Measurements from ENCODE around the gene SEC61G.

Gene SEC61G

GRCh38 chr7:54758702-54759592 lies at the start of gene SEC61G:
Gene SEC61G, minus strand, starts transcription at chr7:54759211. Its CDS starts 1,623 bp downstream, at chr7:54757588.
- ATAC-seq: peak; percentile 94 to 96

- peak in 1 of 2 donors; percentile 33 for ATAC-seq
Observed at GRCh38 chr7:54802841-54803240, 43.8 kb upstream of the SEC61G start.

DNA sequence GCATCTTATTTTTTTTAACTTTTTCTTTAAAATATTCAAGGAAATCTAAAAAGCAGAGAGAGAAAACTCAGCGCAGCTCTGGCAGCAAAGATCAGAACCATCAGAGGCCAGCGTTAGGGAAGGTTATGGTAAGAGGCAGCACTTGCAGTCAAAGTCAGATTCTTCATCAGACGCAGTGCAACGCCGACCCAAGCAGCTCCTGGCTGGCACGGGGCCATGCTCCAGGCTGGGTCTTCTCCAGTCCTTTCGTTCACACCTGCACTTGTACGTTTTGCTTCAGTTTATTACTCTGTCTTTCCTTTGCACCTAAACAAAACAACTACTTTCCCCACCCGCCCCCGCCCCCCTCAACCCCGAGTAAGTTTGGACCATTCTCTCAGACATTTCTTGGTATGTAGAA lies 43.1 kb upstream of the SEC61G start:
- ATAC-seq: no peak

GRCh38 chr7:54799792-54800191 lies 40.8 kb upstream of the SEC61G start:
- ATAC-seq: no peak

GRCh38 chr7:54798530-54798929 lies 39.5 kb upstream of the SEC61G start:
- no peak for ATAC-seq

DNA sequence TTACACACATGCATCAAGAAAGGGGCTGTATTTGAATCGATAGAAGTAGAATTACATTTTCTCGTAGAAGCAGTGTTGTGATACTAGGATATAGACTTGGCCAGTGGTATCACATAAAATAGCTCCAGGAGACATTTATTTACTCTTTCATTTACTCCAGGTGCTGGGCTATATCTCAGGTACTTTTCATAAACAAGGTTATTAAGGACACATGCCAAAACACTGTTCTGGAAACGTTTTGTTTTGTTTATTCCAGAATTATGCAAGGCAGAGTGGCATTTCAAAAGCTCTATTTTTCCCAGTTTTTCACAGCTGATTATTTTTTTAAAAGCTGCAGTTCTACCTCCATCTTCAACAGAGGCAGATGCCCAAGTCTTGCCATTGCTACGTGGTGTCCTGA lies 37.8 kb upstream of the SEC61G start:
- no peak for ATAC-seq

- no peak for ATAC-seq
Observed at GRCh38 chr7:54796150-54796549, 37.1 kb upstream of the SEC61G start.

GRCh38 chr7:54792383-54792782 lies 33.4 kb upstream of the SEC61G start:
- no peak for ATAC-seq

DNA sequence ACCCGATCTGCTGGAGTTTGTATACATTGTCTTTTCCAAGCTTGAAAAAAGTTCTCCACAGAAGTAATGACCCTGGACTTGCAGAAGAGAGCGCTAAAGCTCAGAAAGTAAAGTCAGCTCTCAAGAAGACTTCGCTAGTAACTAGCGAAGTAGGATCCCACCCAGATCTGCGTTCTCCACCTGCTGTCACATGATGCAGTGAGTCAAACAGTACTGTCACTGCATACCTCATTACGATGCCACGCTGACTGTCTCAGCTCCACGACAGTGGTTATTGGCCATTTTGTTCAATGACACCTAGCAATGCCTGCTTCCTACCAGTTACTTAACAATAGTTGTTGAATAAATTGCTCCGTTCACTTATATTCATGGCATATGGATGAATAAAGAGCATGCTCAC lies 29.7 kb upstream of the SEC61G start:
- peak; percentile 73 to 85 for ATAC-seq

- ATAC-seq: no peak
Observed at GRCh38 chr7:54785261-54785660, 26.2 kb upstream of the SEC61G start.

GRCh38 chr7:54783952-54784351 lies 24.9 kb upstream of the SEC61G start:
- no peak for ATAC-seq

GRCh38 chr7:54782829-54783228 lies 23.8 kb upstream of the SEC61G start:
- no peak for ATAC-seq

GRCh38 chr7:54782314-54782713 lies 23.3 kb upstream of the SEC61G start:
- ATAC-seq: no peak

DNA sequence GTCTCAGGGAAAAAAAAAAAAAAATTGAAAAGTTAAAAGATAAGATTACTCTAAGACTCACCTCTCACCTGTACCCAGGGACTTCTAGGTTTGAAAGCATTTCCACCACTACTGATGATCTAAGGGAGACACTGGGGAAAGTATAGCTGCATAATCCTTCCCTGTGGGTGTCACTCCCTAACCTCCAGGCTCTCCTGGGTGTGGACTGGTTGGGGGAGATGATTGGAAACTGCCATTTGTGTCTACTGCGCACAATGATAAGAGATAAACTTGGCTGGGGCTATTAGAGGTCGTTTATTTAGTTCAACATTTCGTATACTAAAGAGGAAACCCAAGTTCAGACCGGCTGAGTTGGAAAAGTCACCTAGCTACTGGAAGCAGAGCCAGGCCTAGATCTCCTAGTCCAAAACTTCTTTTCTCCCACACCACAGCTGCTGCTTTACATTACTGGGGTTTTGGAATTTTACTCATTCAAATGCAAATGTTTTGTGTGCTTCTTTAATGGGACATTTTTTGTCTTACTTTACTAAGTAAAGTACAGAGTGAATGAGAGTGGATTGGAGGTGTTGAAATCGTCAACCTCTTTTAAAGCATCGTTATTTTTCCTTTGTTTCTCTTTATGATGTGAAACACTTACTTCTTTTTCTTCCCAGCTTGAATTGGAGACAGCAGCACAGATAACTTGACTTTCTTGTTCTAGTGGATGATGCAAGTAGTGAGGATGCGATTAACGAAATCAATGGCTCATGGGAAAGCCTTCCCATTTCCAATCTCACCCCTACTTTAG lies 22.3 kb upstream of the SEC61G start:
- ATAC-seq: no peak

DNA sequence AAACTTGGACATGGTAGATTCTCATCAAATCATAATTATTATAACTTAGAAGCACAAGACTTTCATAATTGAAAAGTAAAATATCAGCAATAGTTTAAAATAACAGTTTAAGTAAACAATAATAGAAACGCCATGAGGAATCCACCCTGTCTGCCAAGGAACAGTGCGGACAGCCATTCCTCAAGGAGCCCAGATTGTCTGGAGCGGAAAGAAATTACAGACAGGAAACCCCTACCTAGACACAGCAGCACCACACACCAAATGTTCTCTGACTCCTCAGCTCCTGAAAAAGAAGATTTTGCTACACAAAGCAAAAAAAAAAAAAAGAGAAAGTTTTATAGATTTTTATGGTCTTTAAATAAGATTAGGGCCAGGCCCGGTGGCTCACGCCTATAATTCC lies 21.5 kb upstream of the SEC61G start:
- no peak for ATAC-seq

GRCh38 chr7:54778696-54779540 lies 19.9 kb upstream of the SEC61G start:
- ATAC-seq: no peak

DNA sequence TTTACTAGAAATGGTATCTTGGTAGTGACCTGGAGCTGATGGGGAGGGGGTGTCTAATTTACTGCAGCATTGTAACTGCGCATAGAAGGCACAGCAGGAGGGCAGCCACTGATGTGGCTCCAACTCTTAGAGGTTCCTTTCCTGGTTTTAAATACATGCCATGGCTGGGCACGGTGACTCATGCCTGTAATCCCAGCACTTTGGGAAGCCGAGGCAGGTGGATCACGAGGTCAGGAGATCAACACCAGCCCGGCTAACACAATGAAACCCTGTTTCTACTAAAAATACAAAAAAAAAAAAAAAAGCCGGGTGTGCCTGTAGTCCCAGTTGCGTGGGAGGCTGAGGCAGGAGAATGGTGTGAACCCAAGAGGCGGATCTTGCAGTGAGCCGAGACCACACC lies 19.2 kb upstream of the SEC61G start:
- ATAC-seq: no peak

GRCh38 chr7:54774785-54775740 lies 16.1 kb upstream of the SEC61G start:
- no peak for ATAC-seq

- ATAC-seq: peak; percentile 45 to 69
Observed at GRCh38 chr7:54773472-54774399, 14.7 kb upstream of the SEC61G start.

DNA sequence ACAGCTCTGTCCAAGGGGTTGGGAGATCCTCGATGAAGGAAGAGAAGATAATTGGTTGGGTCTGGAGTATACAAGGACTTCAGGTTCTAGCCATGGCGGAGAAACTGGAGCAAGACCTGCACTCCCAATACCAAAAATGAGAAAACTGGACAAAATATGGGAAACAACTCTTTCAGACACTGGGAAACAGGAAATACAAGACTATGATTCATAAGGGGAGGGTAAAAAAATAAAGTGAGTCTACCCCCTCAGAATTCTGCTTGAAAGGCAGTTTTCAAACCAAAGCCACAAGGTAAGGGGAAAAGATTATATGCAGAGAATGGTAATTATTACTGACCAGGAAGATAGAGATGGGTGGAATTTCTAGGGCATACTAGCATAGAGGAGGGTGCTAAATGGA lies 10.2 kb upstream of the SEC61G start:
- ATAC-seq: no peak

DNA sequence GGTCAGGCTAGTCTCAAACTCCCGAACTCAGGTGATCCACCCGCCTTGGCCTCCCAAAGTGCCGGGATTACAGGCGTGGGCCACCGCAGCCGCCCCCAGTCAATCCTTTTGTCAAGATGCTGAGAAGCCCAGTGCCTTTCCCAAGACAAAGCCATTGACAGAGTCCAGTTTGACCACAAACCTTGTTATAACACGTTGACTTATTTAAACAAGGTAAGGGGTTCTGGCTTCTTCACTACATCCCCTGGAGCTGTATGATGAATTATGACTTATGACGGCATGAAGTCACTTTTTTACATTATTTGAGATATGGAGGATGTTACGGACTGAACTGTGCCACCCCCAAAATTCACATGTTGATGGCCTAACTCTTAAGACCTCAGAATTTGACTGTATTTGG lies 5.8 kb upstream of the SEC61G start:
- ATAC-seq: no peak
